Type B pancreatic cell (in vitro differentiated cells): ENCODE results near the gene C6. TPM values are rescaled to one million over a fixed set of nuclear protein-coding genes. Genes with fewer than 3 reads are reported as not detected.
"Not testable (repeated sequence)": the region's sequence is repeated elsewhere in the genome, so short reads cannot be mapped to it uniquely, and the experiment has no call there.

Experiments used
- DNase-seq: peaks from one replicate; pipeline ENCODE4 v3.0.0; 2021; ENCODE audit warnings: mixed read lengths; ENCODE audit not compliant: unreplicated experiment; ENCODE audit errors: extremely low spot score
- H3K27ac Mint-ChIP-seq: 2 replicates; pipeline ENCODE4 v1.8.0; 2021; ENCODE audit warnings: mild to moderate bottlenecking, mixed read lengths
- H3K27me3 Mint-ChIP-seq: 2 replicates; pipeline ENCODE4 v1.8.0; 2021; ENCODE audit warnings: mixed read lengths
- H3K36me3 Mint-ChIP-seq: 2 replicates; pipeline ENCODE4 v1.8.0; 2021; ENCODE audit warnings: mixed read lengths
- H3K4me1 Mint-ChIP-seq: one replicate; pipeline ENCODE4 v1.8.0; 2021; ENCODE audit warnings: mixed read lengths; ENCODE audit not compliant: unreplicated experiment
- H3K4me3 Mint-ChIP-seq: 2 replicates; pipeline ENCODE4 v1.8.0; 2021; ENCODE audit warnings: mild to moderate bottlenecking, mixed read lengths
- H3K9me3 Mint-ChIP-seq: 2 replicates; pipeline ENCODE4 v1.8.0; 2021; ENCODE audit warnings: mixed read lengths
- CTCF ChIP-seq: fragments of 200-600 bp; sonication (generic); conservative IDR thresholded peaks from 2 replicates; pipeline ENCODE4 v1.5.0; 2021; ENCODE audit warnings: antibody characterized with exemption, mild to moderate bottlenecking
- total RNA-seq: library from RNA; stranded (reverse); gene quantifications from 2 replicates; pipeline ENCODE4 v1.2.1, GENCODE V29; 2021; ENCODE audit warnings: low replicate concordance

C6 gene
- total RNA-seq, 1 donor from 2014 or later = 2.3 TPM

- no peaks in the 10 kb centered on the region for H3K9me3 Mint-ChIP-seq
- no peak overlapping the region for H3K27ac Mint-ChIP-seq
- H3K4me1 Mint-ChIP-seq = no peaks in the 10 kb centered on the region
- no peaks in the 10 kb centered on the region for H3K27me3 Mint-ChIP-seq
- no peak overlapping the region for H3K4me3 Mint-ChIP-seq
- no peaks in the 10 kb centered on the region for H3K36me3 Mint-ChIP-seq
- no peak for TF ChIP-seq CTCF
- no peak for DNase-seq
These were observed 397 bp downstream of the C6 start for GRCh38 chr5:41212935-41213334.

- H3K27ac Mint-ChIP-seq = no peak overlapping the region
- no peaks in the 10 kb centered on the region for H3K36me3 Mint-ChIP-seq
- no peaks in the 10 kb centered on the region for H3K9me3 Mint-ChIP-seq
- H3K4me3 Mint-ChIP-seq = no peak overlapping the region
- H3K27me3 Mint-ChIP-seq = no peaks in the 10 kb centered on the region
- H3K4me1 Mint-ChIP-seq = no peaks in the 10 kb centered on the region
- TF ChIP-seq CTCF = no peak
- no peak for DNase-seq
These were observed 1.9 kb downstream of the C6 start for GRCh38 chr5:41211417-41211816.

GRCh38 chr5:41205475-41205874, 7.9 kb downstream of the C6 start:
- not testable (repeated sequence) for H3K27ac Mint-ChIP-seq, H3K9me3 Mint-ChIP-seq, H3K4me3 Mint-ChIP-seq, DNase-seq, H3K36me3 Mint-ChIP-seq, H3K27me3 Mint-ChIP-seq, H3K4me1 Mint-ChIP-seq

GRCh38 chr5:41203033-41203432, 10.3 kb downstream of the C6 start:
- H3K4me1 Mint-ChIP-seq = no peaks in the 10 kb centered on the region
- H3K4me3 Mint-ChIP-seq = no peak overlapping the region
- no peak for DNase-seq
- TF ChIP-seq CTCF = no peak
- no peak overlapping the region for H3K27ac Mint-ChIP-seq
- no peaks in the 10 kb centered on the region for H3K9me3 Mint-ChIP-seq
- no peaks in the 10 kb centered on the region for H3K27me3 Mint-ChIP-seq
- no peaks in the 10 kb centered on the region for H3K36me3 Mint-ChIP-seq

- no peak overlapping the region for H3K4me3 Mint-ChIP-seq
- DNase-seq = no peak
- no peaks in the 10 kb centered on the region for H3K36me3 Mint-ChIP-seq
- H3K27ac Mint-ChIP-seq = no peak overlapping the region
- TF ChIP-seq CTCF = no peak
- no peaks in the 10 kb centered on the region for H3K27me3 Mint-ChIP-seq
- H3K4me1 Mint-ChIP-seq = no peaks in the 10 kb centered on the region
- H3K9me3 Mint-ChIP-seq = no peaks in the 10 kb centered on the region
These were observed 12.1 kb downstream of the C6 start for GRCh38 chr5:41201082-41201772.

- H3K9me3 Mint-ChIP-seq = no peaks in the 10 kb centered on the region
- H3K4me3 Mint-ChIP-seq = no peak overlapping the region
- no peaks in the 10 kb centered on the region for H3K4me1 Mint-ChIP-seq
- no peaks in the 10 kb centered on the region for H3K36me3 Mint-ChIP-seq
- H3K27ac Mint-ChIP-seq = no peak overlapping the region
- no peaks in the 10 kb centered on the region for H3K27me3 Mint-ChIP-seq
- no peak for DNase-seq
- no peak for TF ChIP-seq CTCF
These were observed 12.8 kb downstream of the C6 start for GRCh38 chr5:41200506-41200905.
